Vagina (tissue), 2 donors: Measurements from ENCODE around the gene SCN4A.

Experiments
- POLR2A ChIP-seq, 2 donors: fragments of 450-650 bp; IDR thresholded peaks; one replicate each; pipeline ENCODE4 v1.6.1; 2017; ENCODE audit warnings: antibody characterized with exemption in 2 of 2, mild to moderate bottlenecking in 2 of 2, moderate library complexity in 2 of 2
- POLR2AphosphoS5 ChIP-seq, 2 donors: sonication (generic); formaldehyde crosslinking; IDR thresholded peaks; one replicate each; pipeline ENCODE4 v1.9.0; 2017; ENCODE audit warnings: antibody characterized with exemption in 2 of 2, mild to moderate bottlenecking in 2 of 2, low read depth in 1 of 2; ENCODE audit not compliant: insufficient read depth in 1 of 2
- TF ChIP-seq, protein P1 (sequence below), 3 experiments: fragments of 450-650 bp in 2 of 3; fragments of 200-600 bp in 1 of 3; sonication (generic) in 1 of 3; IDR thresholded peaks; one replicate each; pipeline ENCODE4 v1.5.1; 2017 to 2019; ENCODE audit warnings: antibody characterized with exemption in 3 of 3, mild to moderate bottlenecking in 2 of 3, moderate library complexity in 2 of 3

DNA sequence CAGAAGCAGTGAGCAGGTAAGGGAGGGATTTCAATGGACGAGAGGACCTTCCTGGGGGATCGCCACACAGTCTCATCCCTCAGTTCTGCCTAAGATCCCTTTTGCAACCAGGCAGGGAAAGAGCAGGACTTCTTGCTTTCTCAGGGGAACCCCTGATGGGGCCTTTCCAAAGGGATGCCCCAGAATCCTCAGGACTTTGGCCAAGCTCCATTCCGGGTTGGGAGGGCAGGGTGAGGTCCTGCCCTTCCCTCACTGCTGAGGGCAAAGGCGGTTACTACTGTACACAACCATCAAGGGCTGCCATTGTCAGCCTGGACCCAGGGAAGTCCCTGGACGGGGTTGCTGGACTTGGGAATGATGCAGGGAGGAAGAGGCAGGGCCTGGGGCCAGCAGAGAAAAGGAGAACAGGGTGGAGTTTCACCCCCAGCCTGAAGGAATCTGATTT, 35.1 kb upstream of the SCN4A start:
- TF ChIP-seq, protein P1, sequence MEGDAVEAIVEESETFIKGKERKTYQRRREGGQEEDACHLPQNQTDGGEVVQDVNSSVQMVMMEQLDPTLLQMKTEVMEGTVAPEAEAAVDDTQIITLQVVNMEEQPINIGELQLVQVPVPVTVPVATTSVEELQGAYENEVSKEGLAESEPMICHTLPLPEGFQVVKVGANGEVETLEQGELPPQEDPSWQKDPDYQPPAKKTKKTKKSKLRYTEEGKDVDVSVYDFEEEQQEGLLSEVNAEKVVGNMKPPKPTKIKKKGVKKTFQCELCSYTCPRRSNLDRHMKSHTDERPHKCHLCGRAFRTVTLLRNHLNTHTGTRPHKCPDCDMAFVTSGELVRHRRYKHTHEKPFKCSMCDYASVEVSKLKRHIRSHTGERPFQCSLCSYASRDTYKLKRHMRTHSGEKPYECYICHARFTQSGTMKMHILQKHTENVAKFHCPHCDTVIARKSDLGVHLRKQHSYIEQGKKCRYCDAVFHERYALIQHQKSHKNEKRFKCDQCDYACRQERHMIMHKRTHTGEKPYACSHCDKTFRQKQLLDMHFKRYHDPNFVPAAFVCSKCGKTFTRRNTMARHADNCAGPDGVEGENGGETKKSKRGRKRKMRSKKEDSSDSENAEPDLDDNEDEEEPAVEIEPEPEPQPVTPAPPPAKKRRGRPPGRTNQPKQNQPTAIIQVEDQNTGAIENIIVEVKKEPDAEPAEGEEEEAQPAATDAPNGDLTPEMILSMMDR (IDR thresholded peaks at IDR 0.05) = no peak
- TF ChIP-seq POLR2A (IDR thresholded peaks at IDR 0.05) (no peak), POLR2AphosphoS5 (IDR thresholded peaks at IDR 0.05; ENCODE audit: insufficient read depth in 1 of 2, low read depth in 1 of 2) (no peak)
